Coronary artery (tissue), 2 donors: ENCODE data around the gene CDC42BPB.

Experiments used
- DNase-seq: peaks from one replicate; pipeline ENCODE4 v3.0.0-alpha.2; 2017; ENCODE audit warnings: low spot score
- H3K27ac ChIP-seq, 2 donors: fragments of 200-600 bp; sonication (generic); one replicate each; pipeline ENCODE4 v1.5.1; 2016 to 2019
- H3K4me3 ChIP-seq: fragments of 200-600 bp; sonication (generic); 2 replicates; pipeline ENCODE4 v1.5.1; 2016; ENCODE audit warnings: mild to moderate bottlenecking, moderate library complexity
- CTCF ChIP-seq: fragments of 200-600 bp; sonication (generic); IDR thresholded peaks from one replicate; pipeline ENCODE4 v1.5.1; 2019; ENCODE audit warnings: antibody characterized with exemption

Gene CDC42BPB

GRCh38 chr14:102965282-102965681 is 92.1 kb downstream of the CDC42BPB start:
- TF ChIP-seq CTCF, result no peak
- no peak overlapping the region for H3K27ac ChIP-seq
- no peak overlapping the region for H3K4me3 ChIP-seq
- no peak for DNase-seq

DNA sequence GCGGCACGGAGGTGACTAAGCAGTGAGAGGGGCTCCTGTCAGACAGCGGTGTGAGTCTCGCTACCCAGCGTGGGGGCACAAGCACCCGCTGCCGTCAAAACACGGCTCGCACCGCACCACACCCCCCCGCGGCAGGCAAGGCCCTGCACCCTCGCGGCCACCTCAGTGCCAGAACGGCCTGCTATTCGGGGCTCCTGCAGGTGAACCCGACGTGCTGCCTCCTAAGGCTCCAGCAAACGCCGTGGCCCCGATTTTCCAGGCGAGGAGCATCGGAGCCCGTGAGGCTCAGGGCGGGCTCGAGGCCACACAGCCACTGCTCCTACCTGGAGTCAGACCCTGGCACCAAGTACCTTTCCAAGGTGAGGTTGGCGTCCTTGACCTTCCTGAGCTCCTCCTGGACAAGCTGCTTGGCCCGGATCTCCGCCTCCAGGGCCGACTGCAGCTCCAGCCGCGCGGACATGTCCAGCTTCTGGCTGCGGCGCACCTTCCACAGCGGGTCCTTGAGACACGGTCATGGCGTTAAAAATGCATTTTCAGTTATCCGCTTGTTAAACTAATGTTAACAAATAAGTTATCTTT is 93.1 kb downstream of the CDC42BPB start:
- no peak for TF ChIP-seq CTCF
- H3K4me3 ChIP-seq, result no peak overlapping the region
- no peak overlapping the region for H3K27ac ChIP-seq
- DNase-seq, result no peak

- H3K4me3 ChIP-seq, result no peak overlapping the region
- no peak for DNase-seq
- H3K27ac ChIP-seq, result no peak overlapping the region
- TF ChIP-seq CTCF, result no peak
Observed at GRCh38 chr14:102962111-102962627, 95.2 kb downstream of the CDC42BPB start.

DNA sequence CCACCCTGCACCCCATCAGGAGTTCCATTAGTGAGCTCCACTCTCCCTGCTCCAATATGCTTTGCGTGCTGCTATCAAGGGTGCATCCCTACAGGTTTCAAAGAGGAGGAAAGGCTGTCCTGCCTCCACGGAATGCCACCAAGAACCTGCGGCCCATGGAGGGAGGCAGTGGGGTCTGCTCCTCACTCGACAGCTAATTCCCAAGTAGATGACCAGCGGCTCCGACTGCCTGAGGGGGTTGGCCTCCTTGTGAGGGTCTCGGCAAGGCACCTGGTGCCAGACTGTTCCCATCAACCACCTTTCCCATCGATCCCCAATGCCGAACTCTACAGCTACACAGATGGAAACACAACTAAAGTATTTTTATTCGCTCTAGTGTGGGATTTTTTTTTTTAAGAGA is 98.9 kb downstream of the CDC42BPB start:
- H3K4me3 ChIP-seq, result no peak overlapping the region
- DNase-seq, result no peak
- H3K27ac ChIP-seq, result no peak overlapping the region
- TF ChIP-seq CTCF, result no peak

- no peak for DNase-seq
- H3K27ac ChIP-seq, result no peak overlapping the region
- no peak for TF ChIP-seq CTCF
- no peak overlapping the region for H3K4me3 ChIP-seq
Observed at GRCh38 chr14:102957222-102957621, 100.1 kb downstream of the CDC42BPB start.

- Histone ChIP-seq H3K4me3 (no peak overlapping the region), H3K27ac (no peak overlapping the region)
- TF ChIP-seq CTCF, result no peak
- no peak for DNase-seq
Observed at GRCh38 chr14:102955636-102956408, 101.5 kb downstream of the CDC42BPB start.
